T47D (cell line): Measurements from ENCODE around the gene PDHB.

ENCODE experiments used
- DNase-seq, 2 experiments: peaks; one replicate each; pipeline versions ENCODE4 v3.0.0 to v3.0.0-alpha.2; 2011 to 2012; ENCODE audit warnings: low read depth in 1 of 2, low spot score in 1 of 2
- JUND ChIP-seq: IDR thresholded peaks from 2 replicates; pipeline ENCODE4 v1.6.1; 2012; ENCODE audit warnings: low read depth
- in situ Hi-C: cut with HindIII; loops from 2 replicates; pipeline ENCODE4 v1.10.0; 2016; ENCODE audit warnings: low sequenced_read_pairs, low pct_unique_long_range_greater_than_20kb

PDHB gene

GRCh38 chr3:58433400-58434167 is at the start of gene PDHB:
TSS of gene PDHB (minus strand) at chr3:58433832. CDS start at chr3:58433809, 23 bp downstream.
- DNase-seq = peak; percentile 78 to 88
- TF ChIP-seq JUND = no peak
- in situ Hi-C loops = no loop called here

GRCh38 chr3:58482917-58483636 is 49.4 kb upstream of the PDHB start:
- DNase-seq = no peak
- in situ Hi-C loops = no loop called here
- TF ChIP-seq JUND = no peak

GRCh38 chr3:58480309-58480708 is 46.7 kb upstream of the PDHB start:
- TF ChIP-seq JUND = no peak
- in situ Hi-C loops = no loop called here
- no peak for DNase-seq

- TF ChIP-seq JUND = no peak
- DNase-seq = no peak
- in situ Hi-C loops = no loop called here
These were observed 45.1 kb upstream of the PDHB start for GRCh38 chr3:58478781-58479180.

GRCh38 chr3:58474967-58475578 is 41.4 kb upstream of the PDHB start:
- no peak for TF ChIP-seq JUND
- in situ Hi-C loops = no loop called here
- DNase-seq = no peak

- in situ Hi-C loops = no loop called here
- no peak for TF ChIP-seq JUND
- no peak for DNase-seq
These were observed 40.8 kb upstream of the PDHB start for GRCh38 chr3:58474348-58474911.

- no peak for TF ChIP-seq JUND
- no peak for DNase-seq
These were observed 39.6 kb upstream of the PDHB start for GRCh38 chr3:58473275-58473674.

GRCh38 chr3:58471025-58471887 is 37.6 kb upstream of the PDHB start:
- in situ Hi-C loops = no loop called here
- DNase-seq = peak; percentile 39 to 98
- TF ChIP-seq JUND = peak; percentile 98; the same call in 1 of the 2 replicates

More at GRCh38 chr3:58473275-58473674, 39.6 kb upstream of the PDHB start:
- in situ Hi-C loops = no loop called here

GRCh38 chr3:58470363-58471024 is 36.9 kb upstream of the PDHB start:
- DNase-seq = no peak
- in situ Hi-C loops = no loop called here
- TF ChIP-seq JUND = no peak

- in situ Hi-C loops = no loop called here
- TF ChIP-seq JUND = no peak
- no peak for DNase-seq
These were observed 35.5 kb upstream of the PDHB start for GRCh38 chr3:58469096-58469495.

GRCh38 chr3:58466899-58467563 is 33.4 kb upstream of the PDHB start:
- peak in 1 of 2 experiments; percentile 98 for DNase-seq
- in situ Hi-C loops = no loop called here
- TF ChIP-seq JUND = peak; percentile 93; the same call in 1 of the 2 replicates
